ENCODE data around the gene PEDS1.

PEDS1 gene

DNA sequence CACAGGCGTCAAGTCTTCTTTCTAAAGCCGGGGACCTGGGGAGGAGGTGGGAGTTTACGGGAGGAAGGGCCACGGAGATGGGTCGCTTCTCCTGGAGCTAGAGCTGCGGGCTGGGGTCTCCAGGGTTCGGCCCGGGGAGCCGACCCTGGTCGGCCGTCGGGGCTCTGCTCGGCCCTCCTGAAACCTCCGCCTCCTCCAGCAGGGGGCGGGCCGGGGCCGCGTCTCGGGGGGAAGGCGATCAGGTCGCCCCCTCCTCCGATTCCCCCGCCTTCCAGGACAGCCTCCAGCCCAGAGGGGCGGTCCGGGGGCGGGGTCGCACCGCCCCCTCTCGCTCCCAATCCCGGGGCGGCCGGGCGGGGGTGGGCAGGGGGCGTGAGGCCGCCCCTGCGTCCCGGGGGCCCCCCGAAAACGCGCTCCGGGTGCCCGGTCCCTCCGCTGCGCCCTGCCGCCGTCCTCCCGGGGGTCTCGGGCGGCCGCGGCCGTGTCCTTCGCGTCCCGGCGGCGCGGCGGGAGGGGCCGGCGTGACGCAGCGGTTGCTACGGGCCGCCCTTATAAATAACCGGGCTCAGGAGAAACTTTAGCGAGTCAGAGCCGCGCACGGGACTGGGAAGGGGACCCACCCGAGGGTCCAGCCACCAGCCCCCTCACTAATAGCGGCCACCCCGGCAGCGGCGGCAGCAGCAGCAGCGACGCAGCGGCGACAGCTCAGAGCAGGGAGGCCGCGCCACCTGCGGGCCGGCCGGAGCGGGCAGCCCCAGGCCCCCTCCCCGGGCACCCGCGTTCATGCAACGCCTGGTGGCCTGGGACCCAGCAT is 36.9 kb upstream of the PEDS1 start, which contains the start of gene CEBPB:
TSS of gene CEBPB (plus strand) at position 580 of the 814 bp plus-strand sequence. CDS start at position 784, 204 bp downstream.
- H3K4me3 ChIP-seq (replicated peaks; ENCODE audit: low read depth, low read length), result peak within 1 kb of the TSS; percentile 87
- DNase-seq (ENCODE audit: extremely low read depth, low read depth), result no peak
- TF ChIP-seq, protein P1, sequence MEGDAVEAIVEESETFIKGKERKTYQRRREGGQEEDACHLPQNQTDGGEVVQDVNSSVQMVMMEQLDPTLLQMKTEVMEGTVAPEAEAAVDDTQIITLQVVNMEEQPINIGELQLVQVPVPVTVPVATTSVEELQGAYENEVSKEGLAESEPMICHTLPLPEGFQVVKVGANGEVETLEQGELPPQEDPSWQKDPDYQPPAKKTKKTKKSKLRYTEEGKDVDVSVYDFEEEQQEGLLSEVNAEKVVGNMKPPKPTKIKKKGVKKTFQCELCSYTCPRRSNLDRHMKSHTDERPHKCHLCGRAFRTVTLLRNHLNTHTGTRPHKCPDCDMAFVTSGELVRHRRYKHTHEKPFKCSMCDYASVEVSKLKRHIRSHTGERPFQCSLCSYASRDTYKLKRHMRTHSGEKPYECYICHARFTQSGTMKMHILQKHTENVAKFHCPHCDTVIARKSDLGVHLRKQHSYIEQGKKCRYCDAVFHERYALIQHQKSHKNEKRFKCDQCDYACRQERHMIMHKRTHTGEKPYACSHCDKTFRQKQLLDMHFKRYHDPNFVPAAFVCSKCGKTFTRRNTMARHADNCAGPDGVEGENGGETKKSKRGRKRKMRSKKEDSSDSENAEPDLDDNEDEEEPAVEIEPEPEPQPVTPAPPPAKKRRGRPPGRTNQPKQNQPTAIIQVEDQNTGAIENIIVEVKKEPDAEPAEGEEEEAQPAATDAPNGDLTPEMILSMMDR (IDR thresholded peaks at IDR 0.05; ENCODE audit: low read depth, low read length, missing control alignments), result peak; percentile 76

- no peak for DNase-seq (ENCODE audit: extremely low read depth, low read depth)
- TF ChIP-seq, protein P1 (IDR thresholded peaks at IDR 0.05; ENCODE audit: low read depth, low read length, missing control alignments), result no peak
- H3K4me3 ChIP-seq (replicated peaks; ENCODE audit: low read depth, low read length), result peak overlapping the region; percentile 87
Observed at GRCh38 chr20:50189681-50190250, 36.2 kb upstream of the PEDS1 start.

GRCh38 chr20:50188879-50189680 is 35.6 kb upstream of the PEDS1 start:
- no peak for DNase-seq (ENCODE audit: extremely low read depth, low read depth)
- TF ChIP-seq, protein P1 (IDR thresholded peaks at IDR 0.05; ENCODE audit: low read depth, low read length, missing control alignments), result no peak
- H3K4me3 ChIP-seq (replicated peaks; ENCODE audit: low read depth, low read length), result no peak overlapping the region

- no peak for DNase-seq (ENCODE audit: extremely low read depth, low read depth)
- H3K4me3 ChIP-seq (replicated peaks; ENCODE audit: low read depth, low read length), result no peak overlapping the region
- TF ChIP-seq, protein P1 (IDR thresholded peaks at IDR 0.05; ENCODE audit: low read depth, low read length, missing control alignments), result no peak
Observed at GRCh38 chr20:50188287-50188688, 34.8 kb upstream of the PEDS1 start.

DNA sequence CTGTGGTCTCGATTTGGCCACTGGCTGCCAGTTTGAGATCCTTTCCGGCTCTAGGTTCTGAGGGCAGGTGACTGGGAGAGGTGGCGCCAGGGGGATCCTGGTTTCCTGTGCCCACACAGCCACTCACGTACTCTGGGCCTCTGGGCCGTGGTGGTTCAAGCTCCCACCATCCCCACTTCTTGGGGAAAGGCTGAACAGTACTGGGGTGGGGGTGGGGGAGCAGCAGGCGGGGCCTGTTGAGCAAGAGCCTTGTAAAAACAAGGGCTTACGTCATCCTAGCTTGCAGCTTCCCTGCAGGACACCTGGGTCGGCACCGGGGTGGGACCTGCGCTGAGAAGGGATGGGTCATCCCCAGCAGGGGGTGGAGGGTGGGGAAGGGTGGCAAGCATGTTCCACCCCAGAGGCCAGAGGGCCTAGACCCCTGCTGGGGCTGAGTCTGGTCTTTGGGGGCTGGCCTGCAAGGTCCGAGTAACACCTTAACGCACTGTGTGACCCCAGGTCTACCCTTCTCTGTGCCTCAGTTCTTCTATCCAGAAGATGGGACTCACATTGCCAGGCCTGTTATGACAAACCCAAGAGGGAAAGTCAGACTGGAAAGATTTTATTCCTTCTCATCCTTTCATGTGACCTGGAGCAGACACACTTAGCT is 34.0 kb upstream of the PEDS1 start:
- no peak for DNase-seq (ENCODE audit: extremely low read depth, low read depth)
- H3K4me3 ChIP-seq (replicated peaks; ENCODE audit: low read depth, low read length), result no peak overlapping the region
- TF ChIP-seq, protein P1 (IDR thresholded peaks at IDR 0.05; ENCODE audit: low read depth, low read length, missing control alignments), result no peak

DNA sequence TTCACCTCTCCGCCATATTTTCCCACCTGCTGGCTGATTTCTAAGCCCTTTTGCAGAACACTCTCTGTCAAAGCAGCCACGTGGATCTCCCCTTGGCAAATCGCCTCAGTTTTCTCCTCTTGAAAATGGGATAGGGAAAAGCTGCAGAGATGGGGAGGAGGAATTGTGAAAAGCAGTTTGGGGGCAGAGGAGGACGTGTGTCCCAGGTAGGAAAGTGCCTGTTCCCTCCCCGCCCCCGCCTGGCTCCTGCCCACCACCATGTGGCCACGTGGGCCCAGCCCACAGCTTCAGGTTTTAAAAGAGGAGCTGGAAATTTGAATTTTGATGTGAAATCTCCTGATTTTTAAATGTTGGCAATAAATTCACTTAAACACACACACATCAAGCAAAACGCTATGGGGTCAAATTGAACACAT is 33.5 kb upstream of the PEDS1 start:
- TF ChIP-seq, protein P1 (IDR thresholded peaks at IDR 0.05; ENCODE audit: low read depth, low read length, missing control alignments), result no peak
- DNase-seq (ENCODE audit: extremely low read depth, low read depth), result no peak
- H3K4me3 ChIP-seq (replicated peaks; ENCODE audit: low read depth, low read length), result no peak overlapping the region

Data from HFF-Myc (cell line).